ENCODE data around the gene EDAR. TPM values are rescaled to one million over a fixed set of nuclear protein-coding genes. Genes with fewer than 3 reads are reported as not detected.
A peak's percentile ranks its signal among the peaks of the same experiment; 100 is the strongest.

Gene EDAR
- total RNA-seq (2014; rRNA removed; shearing (Covaris generic)): not detected in 2 replicates

GRCh38 chr2:108988796-108989713 is at the start of gene EDAR:
Gene EDAR, minus strand, starts transcription at chr2:108989220. Its CDS starts 58,206 bp downstream, at chr2:108931014.
- no peak for DNase-seq (ENCODE audit: low spot score)

GRCh38 chr2:109033171-109033570 is 44.2 kb upstream of the EDAR start:
- DNase-seq (ENCODE audit: low spot score): no peak

DNA sequence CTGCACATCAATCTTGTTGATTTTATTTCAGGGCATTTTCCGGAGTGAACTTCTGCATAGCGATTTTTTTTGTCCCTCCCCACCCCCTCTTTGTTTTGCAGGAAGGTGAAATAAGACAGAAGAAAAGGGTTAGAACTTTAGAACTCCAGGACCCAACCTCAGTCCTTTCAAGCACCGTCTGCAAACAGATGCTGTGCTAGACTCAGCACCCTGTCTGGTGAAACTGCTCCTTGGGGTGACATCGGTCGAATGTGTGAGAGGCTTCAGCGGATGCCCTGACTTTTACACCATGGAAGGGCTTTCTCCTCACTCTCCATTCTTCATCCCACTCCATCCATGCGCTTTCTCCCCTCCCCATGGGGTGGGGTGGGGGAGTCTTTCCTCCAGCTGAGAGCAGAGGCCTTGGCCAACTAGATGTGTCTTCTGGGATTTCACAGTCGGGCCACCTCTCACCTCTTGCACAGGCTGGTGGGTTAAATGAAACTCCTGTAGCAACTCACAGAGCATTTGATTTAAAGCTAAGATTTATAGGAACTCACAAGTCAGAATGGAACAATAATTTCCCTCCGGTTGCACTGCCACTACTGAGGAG is 43.3 kb upstream of the EDAR start:
- no peak for DNase-seq (ENCODE audit: low spot score)

GRCh38 chr2:109031476-109032228 is 42.6 kb upstream of the EDAR start:
- DNase-seq (ENCODE audit: low spot score): peak; percentile 19

DNA sequence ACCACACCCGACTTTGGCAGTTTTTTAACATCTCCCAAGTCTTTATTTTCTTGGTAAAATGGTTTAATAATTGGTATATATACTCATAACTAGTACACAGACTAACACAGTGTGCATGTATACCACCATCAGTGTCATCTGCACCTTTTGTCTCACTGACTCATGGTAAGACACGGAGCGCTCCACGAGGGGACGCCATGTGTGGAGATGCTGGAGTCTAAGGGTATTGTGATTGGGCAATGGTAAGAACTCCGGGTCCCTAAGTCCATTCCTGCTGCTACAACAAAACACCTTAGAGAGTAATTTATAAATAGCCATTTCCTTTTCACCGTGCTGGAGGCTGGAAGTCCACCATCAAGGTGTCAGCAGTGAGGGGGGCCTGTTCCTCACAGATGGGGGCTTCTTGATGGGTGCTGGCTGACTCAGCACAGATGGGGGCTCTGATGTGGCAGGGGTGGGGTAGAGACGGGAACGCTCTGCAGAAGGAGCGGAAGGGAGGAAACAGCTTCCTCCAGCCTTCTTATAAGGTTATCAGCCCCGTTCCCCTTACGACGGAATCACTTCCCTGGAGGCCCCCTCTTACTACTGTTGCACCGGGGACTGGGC is 42.0 kb upstream of the EDAR start:
- DNase-seq (ENCODE audit: low spot score): no peak

DNA sequence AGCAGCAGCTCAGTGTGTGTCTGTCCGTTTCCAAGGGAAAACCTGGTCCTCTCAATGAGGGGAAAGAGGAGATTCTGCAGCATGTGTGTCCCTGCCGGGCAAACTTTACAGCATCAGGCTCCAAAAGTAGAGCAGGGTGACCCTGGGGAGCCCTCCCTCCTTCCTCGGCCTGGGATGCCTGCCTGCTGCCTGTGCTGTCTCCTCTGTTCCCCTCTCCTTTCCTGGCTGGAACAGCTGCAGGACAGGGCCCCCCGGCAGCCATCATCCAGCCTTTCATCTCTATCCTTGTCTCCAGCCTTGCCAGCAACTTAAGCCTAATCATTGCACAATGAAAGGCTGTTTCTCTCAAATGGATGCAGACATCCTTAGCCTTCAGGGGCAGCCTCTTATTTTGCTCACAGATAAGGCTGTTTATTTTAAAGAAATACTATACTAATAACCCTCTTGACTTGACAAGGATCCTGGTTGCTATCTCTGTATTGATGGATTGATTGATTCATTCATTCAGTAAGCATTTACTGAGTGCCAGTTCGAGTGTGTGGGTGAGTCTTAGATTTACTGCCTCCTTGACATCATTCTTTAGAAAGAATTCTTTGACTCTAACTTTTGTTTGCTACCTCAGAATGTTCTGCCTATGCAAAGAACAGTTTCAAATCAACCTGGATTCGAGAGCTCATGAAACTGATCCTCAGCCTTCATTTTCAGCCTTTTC is 40.6 kb upstream of the EDAR start:
- DNase-seq (ENCODE audit: low spot score): no peak

GRCh38 chr2:109028738-109029489 is 39.9 kb upstream of the EDAR start:
- no peak for DNase-seq (ENCODE audit: low spot score)

GRCh38 chr2:109028277-109028676 is 39.3 kb upstream of the EDAR start:
- no peak for DNase-seq (ENCODE audit: low spot score)

- DNase-seq (ENCODE audit: low spot score): no peak
Observed at GRCh38 chr2:109027702-109028101, 38.7 kb upstream of the EDAR start.

GRCh38 chr2:109024477-109024876 is 35.5 kb upstream of the EDAR start:
- no peak for DNase-seq (ENCODE audit: low spot score)

DNA sequence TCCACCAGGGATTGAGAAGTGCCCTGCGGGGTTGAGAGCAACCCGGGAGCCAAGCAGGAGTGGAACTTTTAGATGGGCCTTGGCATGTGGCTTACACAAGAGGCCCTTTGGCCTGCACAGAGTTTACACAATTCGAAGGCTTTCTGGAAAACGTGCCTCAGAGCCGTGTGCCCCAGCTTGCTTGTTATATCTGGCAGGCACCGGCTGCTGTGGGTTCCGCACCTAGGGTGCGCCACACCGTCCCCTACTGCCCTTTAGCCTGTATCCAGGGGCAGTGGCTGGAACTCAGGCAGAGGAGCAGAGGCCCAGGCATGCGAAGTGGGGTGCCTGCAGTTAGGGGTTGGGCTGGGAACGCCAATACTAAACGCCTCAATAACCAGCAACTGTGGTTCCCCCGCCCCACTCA is 32.9 kb upstream of the EDAR start:
- DNase-seq (ENCODE audit: low spot score): no peak

DNA sequence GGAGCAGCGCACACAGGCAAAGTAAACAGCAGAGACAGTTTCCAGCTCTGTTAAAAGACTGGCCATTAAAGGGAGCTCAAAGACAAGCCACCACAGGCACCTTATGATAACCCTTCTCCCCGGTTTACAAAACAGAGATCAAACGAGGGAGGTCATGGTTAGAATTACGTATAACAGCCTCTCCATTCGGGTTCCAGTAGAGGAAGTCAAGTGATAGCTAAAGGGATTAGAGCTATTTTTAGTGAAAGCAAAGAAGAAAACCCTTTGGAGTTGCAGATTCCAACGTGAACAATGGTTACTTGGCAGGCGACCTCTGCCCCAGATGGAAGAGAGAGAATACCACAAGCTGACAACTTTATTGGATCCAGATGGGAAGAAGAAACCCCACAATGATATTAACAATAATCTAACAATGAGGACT is 31.2 kb upstream of the EDAR start:
- DNase-seq (ENCODE audit: low spot score): peak; percentile 56

- no peak for DNase-seq (ENCODE audit: low spot score)
Observed at GRCh38 chr2:109018452-109018851, 29.4 kb upstream of the EDAR start.

GRCh38 chr2:109017017-109017416 is 28.0 kb upstream of the EDAR start:
- no peak for DNase-seq (ENCODE audit: low spot score)

DNA sequence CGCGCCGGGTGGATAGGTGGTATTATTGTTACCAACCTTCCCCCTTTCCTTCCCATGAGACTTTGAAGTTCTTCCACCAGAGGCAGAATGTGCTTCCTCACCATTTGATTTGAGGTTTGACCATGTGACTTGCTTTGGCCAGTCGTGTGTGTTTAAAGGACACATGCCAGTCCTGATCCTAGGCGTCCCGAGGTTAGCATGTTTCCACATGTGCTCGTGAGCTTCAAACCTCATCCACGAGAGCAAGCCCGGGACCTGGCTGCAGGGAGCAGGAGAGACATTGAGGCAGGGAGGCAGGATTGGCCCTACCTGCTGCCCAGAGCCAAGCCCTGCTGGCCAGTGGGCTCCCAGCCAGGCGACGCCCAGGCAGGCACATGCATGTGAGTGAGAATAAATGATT is 27.4 kb upstream of the EDAR start:
- no peak for DNase-seq (ENCODE audit: low spot score)

DNA sequence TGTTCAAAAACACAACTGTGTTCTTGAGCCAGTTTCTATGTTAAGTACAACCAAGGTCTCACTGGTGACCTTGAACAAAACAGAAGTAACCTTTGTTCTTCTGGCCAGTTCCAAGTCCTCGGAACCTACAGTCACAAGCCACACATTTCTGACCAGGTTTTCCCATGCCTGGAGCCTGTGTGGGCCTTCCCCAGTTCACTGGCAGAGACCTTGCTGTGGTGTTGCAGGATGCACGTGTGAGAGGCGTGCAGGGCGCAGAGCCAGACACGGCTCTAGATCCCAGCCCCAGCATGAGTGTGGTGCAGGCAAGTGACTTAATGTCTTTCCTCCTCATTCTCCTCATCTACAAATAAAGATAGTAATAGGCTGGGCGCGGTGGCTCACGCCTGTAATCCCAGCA is 25.5 kb upstream of the EDAR start:
- DNase-seq (ENCODE audit: low spot score): no peak

GRCh38 chr2:109013051-109013450 is 24.0 kb upstream of the EDAR start:
- no peak for DNase-seq (ENCODE audit: low spot score)

GRCh38 chr2:109009920-109010610 is 21.0 kb upstream of the EDAR start:
- DNase-seq (ENCODE audit: low spot score): peak; percentile 62

- DNase-seq (ENCODE audit: low spot score): no peak
Observed at GRCh38 chr2:109006971-109007370, 18.0 kb upstream of the EDAR start.

DNA sequence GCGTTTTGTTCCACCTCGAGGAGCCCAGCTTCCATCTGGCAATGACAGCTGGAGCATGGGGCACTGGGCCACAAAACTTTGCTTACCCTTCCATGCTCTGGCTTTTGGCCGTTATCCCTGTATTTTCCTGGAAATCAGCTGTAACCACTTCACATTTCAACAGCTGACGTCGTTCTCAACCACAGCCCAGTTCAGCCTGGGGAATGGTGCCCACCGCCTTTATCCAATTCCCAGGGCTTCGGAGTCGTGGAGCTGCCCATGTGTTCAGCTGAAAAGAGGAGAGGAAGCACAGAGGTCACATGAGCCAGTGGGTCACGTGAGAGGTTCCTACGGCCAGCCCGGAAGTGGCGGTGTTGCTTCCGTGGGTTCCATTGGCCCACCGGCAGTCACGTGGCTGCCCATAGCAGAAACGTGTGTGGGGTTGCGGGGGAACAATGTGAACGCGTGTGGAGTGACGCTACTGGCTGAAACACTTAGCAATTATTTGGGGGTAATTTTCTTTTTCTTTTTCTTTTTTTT is 16.7 kb upstream of the EDAR start:
- no peak for DNase-seq (ENCODE audit: low spot score)

Data from A172 (cell line).